ENCODE results near the gene URI1. TPM values are rescaled to one million over a fixed set of nuclear protein-coding genes. Genes with fewer than 3 reads are reported as not detected.

URI1 gene
- total and polyA plus RNA-seq, 11 donors, result 10.9 to 53.7 (median 41.5) TPM

DNA sequence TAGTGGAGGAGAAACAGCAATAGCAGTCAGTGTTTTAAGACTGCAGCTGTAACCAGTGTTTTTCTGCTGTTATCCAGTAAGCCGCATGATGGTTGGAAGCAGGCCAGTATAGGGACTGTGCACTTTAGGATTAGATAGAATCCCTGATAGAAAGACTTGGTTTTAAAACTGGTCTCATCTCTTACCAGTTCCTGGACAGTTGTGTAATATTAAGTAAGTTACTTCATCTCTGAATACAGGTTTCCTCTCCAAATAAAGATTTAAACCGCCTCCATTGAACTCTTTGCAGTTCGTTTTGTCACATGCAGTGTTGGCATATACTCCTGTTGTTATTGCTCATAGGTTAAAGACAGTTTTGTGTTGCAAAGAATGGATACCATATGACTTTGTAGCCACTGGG is 25.6 kb downstream of the URI1 start:
- intact Hi-C loops (cut with DNase I), result no loop called here
- 32 to 48% (median 36%) methylated on average over 3 of the region's 3 CpGs for WGBS, 4 donors
- H3K4me1 ChIP-seq, result peaks cover 0 to 77% (median 47%) of the 10 kb centered on the region in 12 donors

DNA sequence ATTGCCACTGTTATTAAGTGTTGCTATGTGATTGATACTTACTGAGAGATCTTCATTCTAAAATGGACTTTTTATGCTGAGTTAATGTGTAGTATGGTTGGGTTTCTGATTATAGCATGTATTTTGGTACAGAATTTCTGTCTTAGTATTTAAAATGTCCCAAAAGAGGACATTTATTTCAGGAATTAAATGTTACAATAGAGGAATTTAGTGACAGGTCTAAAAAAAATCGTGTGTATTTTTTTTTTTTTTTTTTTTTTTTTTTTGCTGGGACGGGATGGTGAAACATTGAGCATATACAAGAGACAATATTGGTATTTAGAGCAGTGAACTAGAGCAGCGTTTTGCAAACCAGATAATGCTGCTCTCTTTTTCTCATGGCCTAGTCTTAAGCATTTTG is 27.9 kb downstream of the URI1 start:
- no peak for DNase-seq
- Histone ChIP-seq H3K36me3 (no peaks in the 10 kb centered on the region), H3K4me3 (no peak overlapping the region), H3K27me3 (no peaks in the 10 kb centered on the region), H3K9me3 (no peaks in the 10 kb centered on the region), H3K27ac (no peak overlapping the region), H3K4me1 (peaks cover 0 to 65% (median 35%) of the 10 kb centered on the region in 12 donors)
- intact Hi-C loops (cut with DNase I), result no loop called here
- TF ChIP-seq, protein P1, sequence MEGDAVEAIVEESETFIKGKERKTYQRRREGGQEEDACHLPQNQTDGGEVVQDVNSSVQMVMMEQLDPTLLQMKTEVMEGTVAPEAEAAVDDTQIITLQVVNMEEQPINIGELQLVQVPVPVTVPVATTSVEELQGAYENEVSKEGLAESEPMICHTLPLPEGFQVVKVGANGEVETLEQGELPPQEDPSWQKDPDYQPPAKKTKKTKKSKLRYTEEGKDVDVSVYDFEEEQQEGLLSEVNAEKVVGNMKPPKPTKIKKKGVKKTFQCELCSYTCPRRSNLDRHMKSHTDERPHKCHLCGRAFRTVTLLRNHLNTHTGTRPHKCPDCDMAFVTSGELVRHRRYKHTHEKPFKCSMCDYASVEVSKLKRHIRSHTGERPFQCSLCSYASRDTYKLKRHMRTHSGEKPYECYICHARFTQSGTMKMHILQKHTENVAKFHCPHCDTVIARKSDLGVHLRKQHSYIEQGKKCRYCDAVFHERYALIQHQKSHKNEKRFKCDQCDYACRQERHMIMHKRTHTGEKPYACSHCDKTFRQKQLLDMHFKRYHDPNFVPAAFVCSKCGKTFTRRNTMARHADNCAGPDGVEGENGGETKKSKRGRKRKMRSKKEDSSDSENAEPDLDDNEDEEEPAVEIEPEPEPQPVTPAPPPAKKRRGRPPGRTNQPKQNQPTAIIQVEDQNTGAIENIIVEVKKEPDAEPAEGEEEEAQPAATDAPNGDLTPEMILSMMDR (IDR thresholded peaks at IDR 0.05), result no peak
- no peak for TF ChIP-seq POLR2A (IDR thresholded peaks at IDR 0.05)
- 57 to 74% (median 63%) methylated on average over 3 of the region's 3 CpGs for WGBS, 4 donors
- no peak for ATAC-seq

More for the DNA sequence above, 25.6 kb downstream of the URI1 start:
- Histone ChIP-seq H3K36me3 (no peaks in the 10 kb centered on the region), H3K27me3 (no peaks in the 10 kb centered on the region), H3K27ac (no peak overlapping the region), H3K4me3 (no peak overlapping the region), H3K9me3 (no peaks in the 10 kb centered on the region)
- ATAC-seq (peak in 2 of 4 donors; percentile 32 to 39), DNase-seq (no peak)
- TF ChIP-seq, protein P1 (IDR thresholded peaks at IDR 0.05), result no peak
- no peak for TF ChIP-seq POLR2A (IDR thresholded peaks at IDR 0.05)

DNA sequence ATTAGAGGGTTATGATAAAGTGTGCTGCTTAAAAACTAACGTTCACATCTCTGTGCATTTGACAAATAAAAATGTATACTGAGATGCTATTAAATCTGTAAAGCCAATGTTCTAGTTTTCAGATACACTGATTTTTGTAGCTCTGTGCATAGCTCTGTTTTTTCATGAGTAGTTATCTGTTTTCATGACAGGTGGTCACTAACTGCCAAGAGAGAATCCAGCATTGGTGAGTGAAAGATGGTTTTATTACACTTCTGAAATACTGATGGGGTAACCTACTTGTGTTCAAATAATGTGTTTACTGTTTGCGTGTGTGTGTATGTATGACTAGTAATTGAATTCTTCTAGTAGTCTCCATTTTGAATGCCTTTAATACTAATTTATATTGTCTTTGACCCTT is 29.0 kb downstream of the URI1 start:
- DNase-seq (no peak), ATAC-seq (no peak)
- peaks cover 0 to 55% (median 27%) of the 10 kb centered on the region in 12 donors for H3K4me1 ChIP-seq
- H3K4me3 ChIP-seq, result no peak overlapping the region
- TF ChIP-seq, protein P1 (IDR thresholded peaks at IDR 0.05), result no peak
- no peak for TF ChIP-seq POLR2A (IDR thresholded peaks at IDR 0.05)
- 59 to 72% (median 63%) methylated on average over 2 of the region's 2 CpGs for WGBS, 4 donors
- intact Hi-C loops (cut with DNase I), result no loop called here
- H3K9me3 ChIP-seq, result no peaks in the 10 kb centered on the region
- no peaks in the 10 kb centered on the region for H3K27me3 ChIP-seq
- H3K27ac ChIP-seq, result no peak overlapping the region
- H3K36me3 ChIP-seq, result no peaks in the 10 kb centered on the region

DNA sequence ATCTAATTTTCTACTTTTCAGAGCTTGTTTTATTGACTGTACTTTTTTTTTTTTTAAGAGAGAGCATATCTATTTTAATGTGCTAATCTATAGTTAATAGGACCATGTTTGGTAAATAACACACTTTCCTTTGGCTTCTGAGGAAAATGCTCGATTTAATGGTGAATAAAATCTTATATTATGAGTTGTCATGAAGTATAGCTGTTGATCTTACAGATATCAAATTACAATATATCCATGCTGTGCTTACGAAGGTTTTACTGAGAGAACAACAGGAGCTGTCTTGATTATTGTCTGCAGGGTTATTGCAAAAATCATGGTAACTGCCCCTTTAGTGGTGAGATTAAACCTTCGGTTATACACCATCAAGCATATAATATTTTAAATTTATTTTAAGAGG is 29.6 kb downstream of the URI1 start:
- no peak overlapping the region for H3K4me3 ChIP-seq
- DNase-seq, result no peak
- WGBS, 4 donors, result 93 to 96% (median 95%) methylated on average over 3 of the region's 3 CpGs
- intact Hi-C loops (cut with DNase I), result no loop called here
- H3K27me3 ChIP-seq, result no peaks in the 10 kb centered on the region
- no peak for TF ChIP-seq POLR2A (IDR thresholded peaks at IDR 0.05)
- TF ChIP-seq, protein P1 (IDR thresholded peaks at IDR 0.05), result no peak
- ATAC-seq, result no peak
- H3K36me3 ChIP-seq, result no peaks in the 10 kb centered on the region
- H3K4me1 ChIP-seq, result peaks cover 0 to 49% (median 21%) of the 10 kb centered on the region in 12 donors
- no peak overlapping the region for H3K27ac ChIP-seq
- H3K9me3 ChIP-seq, result no peaks in the 10 kb centered on the region
